Islet precursor cell (in vitro differentiated cells): ENCODE measurements around the gene BMAL1.

ENCODE experiments used
- DNase-seq: peaks from one replicate; pipeline ENCODE4 v3.0.0-alpha.2; 2018

Gene BMAL1

GRCh38 chr11:13262096-13262495 is 15.5 kb upstream of the BMAL1 start:
- no peak for DNase-seq

DNA sequence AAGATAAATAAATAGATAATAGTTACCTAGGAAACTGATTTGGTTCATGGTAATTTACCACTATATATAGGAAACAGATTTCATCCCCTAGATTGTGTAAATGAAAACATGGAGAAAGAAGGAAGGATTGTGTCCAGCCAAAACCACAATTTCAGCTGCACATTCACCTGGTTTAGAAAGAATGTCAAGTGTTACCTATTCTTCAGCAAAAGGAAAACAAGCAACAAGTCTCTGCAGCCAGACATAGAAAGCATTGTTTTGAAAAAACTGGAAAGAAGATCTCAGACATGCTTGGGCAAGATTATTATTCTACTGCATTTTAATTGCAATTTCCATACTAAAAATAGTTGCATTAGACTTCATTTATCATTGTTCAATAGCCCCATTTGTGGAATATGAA is 8.8 kb upstream of the BMAL1 start:
- DNase-seq = no peak

- no peak for DNase-seq
Observed at GRCh38 chr11:13269775-13270174, 7.8 kb upstream of the BMAL1 start.

DNA sequence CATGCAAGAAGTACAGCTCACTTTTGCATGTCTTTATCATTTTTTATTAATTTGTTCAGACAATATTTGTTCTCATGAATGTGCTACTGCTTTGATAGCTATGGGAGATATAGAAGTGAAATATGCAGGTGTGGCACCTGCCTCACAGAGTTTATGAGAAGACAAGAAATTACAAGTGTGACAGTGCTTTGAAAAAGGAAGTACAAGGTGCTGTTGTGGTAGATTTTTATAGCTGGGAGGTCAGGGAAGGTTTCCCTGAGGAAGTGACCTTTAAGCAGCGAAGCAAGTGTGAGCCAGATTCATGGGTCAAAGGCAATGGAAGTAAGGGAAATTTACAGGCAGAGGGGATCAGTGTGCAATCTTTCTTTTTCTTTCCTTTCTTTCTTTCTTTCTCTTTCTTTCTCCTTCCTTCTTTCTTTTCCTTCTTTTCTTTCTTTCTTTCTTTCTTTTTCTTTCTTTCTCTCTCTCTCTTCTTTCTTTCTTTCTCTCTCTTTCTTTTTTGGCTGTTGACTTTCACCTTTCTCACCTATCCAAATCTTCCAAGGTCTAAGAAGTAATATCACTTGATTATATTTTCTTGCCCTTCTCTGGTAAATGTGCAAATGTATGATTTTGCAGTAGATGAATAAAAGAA is 6.4 kb upstream of the BMAL1 start:
- no peak for DNase-seq

DNA sequence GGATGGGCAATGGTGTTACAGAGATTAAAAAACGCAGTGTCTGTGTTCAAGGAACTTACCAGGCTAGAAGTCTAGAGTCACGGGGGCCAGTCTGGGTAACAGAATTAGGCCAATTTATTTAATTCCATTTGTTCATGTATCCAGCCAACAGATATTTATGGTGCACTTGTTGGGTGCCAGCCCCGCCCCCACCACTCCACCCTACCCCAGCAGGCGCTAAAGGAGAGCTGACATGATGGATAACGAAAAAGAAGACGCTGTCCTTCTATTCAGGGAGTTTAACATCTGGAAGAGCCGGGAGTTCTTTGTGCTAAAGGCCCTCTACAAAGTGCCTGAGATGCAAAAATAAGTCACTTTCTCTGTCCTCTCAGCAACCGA is 1.1 kb upstream of the BMAL1 start:
- no peak for DNase-seq

DNA sequence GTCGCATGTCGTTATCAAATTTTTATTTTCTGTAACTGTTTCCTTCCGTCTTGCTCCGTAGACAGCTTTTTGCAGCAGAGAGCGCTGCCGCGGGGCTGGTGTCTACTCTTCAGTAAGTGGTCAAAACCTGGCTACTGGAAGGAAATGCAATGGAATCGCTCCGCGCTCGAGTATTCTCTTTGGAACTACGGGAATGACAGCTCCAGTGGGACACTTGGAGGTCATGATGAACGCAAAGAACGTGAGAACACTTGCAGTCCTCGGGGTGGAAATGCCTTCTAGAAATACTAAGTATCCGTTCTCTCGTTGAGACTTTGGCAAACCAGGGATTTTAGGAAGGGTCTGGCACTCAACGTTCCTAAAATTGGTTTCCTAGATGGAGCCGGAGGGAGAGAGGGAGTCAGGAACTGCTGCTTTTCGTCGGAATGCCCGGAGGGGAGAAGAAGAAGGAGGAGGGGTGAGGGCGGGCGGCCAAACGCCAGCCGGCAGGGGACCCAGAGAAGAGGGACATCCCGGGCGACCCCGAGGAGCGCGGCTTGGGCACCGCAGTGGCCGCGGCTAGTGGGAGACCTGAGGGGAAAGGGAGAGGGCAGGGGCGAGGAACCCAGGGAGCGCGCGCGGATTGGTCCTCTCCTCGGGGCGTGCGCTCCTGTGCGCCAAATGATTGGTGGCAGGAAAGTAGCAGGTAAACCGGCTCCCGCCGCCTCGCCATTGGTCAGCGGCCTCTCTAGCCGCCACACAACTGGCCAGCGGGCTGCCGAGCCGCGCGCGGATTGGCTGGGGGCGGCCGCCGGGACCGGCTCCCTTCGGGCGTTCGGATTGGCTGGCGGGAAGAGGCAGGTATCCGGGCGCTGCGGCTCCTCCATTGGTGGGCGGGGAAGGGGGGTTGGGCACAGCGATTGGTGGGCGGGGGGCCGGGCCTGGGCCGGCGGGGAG is 490 bp upstream of the BMAL1 start:
- peak; percentile 99 for DNase-seq

DNA sequence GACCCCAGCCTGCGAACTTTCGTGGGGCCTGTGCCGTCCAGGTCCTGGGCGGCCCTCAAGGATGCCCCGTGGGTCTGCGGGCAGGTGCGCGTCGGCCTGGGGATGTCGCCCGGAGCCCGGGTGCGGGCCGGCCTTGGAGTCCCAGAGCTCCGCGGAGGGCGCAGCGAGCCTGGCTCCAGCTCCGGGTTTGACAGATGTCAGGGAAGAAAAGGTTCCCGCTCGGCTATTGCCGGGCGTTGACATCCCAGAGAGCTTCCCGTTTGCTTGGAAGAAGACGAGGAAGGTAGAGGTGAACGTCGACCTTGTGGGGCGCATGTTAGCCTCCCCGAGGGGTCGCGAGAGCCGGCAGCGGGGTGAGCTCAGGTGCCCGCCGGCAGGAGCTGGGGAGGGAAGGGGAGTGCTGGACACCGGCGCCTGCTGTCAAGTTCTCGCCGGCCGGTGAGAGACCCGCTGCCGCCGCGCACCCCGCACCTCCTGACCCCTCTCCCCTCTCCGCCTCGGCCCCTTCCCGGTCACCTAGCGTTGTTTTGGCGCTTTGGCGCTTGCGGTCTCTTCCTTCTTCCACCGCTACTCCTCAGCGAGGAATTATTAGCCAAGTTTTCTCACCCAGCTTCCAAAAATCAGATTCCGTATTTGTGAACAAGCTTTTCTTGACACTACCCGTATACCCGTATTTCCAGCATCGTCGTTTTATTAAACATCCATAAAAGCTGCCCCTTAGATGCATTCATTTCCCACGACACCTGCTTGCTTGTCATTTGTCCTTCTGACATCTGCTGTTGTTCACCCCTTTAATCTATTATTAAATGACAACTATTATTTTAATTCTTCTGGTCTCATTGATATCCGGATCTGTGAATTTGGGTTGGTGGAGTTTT is 1.3 kb downstream of the BMAL1 start:
- DNase-seq = no peak

GRCh38 chr11:13279487-13279834 is 1.9 kb downstream of the BMAL1 start:
- DNase-seq = no peak

- DNase-seq = no peak
Observed at GRCh38 chr11:13280092-13280722, 2.6 kb downstream of the BMAL1 start.

GRCh38 chr11:13280777-13281176 is 3.2 kb downstream of the BMAL1 start:
- no peak for DNase-seq

DNA sequence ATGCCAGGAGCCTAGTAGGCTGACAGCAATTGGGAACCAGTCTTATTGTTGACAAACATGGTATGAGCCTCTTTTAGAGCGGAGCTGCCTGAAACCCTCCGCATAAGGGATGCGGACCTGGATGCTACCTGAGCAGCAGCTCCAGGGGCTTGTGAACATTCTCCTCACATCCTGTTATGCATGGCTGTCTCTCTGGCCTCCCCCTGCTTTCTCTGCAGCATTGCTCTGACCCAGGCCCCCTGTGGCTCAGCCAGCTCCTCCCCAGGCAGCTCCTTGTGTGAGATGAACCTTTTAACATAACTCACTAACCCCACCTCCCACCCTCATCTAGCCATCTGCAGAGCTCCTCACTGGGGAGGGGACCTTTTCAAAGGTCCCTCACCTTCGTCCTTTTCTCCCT is 6.0 kb downstream of the BMAL1 start:
- DNase-seq = no peak

- no peak for DNase-seq
Observed at GRCh38 chr11:13284776-13285588, 7.4 kb downstream of the BMAL1 start.

DNA sequence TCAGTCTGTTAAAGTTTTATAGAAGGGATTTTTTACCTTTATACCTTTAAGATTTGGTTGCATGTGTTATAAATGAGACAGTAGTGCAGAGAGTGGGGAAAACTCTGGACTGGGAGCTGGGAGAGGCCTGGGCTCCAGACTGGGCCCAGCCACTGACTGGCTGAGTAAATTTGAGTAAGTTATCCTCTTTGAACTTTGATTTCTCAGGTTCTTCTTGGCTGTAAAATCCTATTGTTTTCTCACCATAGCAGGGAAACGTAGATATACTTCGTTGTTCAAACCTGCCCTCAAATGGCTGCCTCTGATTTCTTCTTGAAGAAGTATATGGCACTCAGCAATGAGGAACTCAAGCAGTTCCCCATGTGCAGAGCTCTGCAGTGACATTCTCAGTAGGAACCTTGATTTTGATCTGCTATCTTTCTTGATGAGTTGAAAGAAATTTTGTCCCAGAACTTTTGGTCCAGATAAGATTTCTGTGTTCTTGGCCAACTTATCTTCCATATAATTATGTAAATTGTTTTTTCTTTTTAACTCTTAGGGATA is 8.8 kb downstream of the BMAL1 start:
- DNase-seq = no peak

DNA sequence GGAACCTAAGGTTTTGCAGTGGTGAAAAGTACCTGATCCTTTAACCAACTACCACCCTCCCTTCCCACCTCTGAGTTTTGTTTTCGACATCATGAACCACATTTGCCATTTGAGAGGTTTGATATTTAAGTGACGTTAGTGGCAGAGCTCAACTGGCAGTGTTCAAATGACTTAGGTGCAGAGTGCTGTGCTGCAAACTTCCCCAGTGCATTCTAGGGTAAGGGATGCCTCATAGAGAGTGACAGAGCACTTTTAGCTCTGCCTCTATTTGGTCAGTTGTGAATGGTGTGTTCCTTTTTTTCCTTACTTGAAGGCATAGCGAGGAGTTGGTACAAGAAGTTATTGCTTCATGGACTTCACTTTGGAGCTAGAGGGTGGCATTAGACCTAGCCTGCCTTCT is 9.4 kb downstream of the BMAL1 start:
- no peak for DNase-seq

GRCh38 chr11:13287681-13288080 is 10.1 kb downstream of the BMAL1 start:
- no peak for DNase-seq

GRCh38 chr11:13288375-13289029 is 10.9 kb downstream of the BMAL1 start:
- no peak for DNase-seq

- DNase-seq = peak; percentile 70
Observed at GRCh38 chr11:13289081-13289480, 11.5 kb downstream of the BMAL1 start.

DNA sequence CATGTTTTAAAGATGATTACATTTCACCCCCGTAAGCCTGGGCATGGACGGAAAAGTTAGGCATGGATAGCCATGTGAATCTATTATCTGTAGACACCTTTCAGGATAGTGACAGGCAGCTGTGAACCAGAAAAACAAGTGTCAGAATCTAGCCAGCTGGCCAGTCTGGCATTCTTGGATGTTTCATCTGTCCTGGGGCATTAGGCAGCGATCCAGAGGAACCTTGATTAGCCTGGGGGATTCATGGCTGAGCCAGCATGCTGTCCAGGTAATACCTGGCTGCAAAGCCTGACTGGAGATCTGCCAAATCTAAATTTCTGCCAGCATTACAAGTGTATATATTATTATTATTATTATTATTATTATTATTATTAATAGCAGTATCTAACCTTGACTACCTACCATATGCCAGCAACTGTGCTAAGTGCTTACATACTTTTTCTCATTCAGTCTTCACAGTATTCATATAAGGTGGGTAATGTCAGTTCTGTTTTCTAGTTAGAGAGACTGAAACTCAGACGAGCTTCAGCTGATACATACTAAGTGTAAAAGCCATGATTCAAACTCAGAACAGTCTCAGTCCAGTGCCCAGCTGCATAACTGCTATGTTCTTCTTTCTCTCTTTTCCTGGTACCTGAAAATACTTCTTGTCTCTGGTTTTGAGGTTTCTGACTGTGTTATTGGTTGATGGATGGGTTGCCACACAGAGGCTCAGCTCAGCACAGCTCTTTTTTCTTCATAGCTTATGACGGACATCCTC is 12.8 kb downstream of the BMAL1 start:
- no peak for DNase-seq

- DNase-seq = no peak
Observed at GRCh38 chr11:13291361-13291760, 13.8 kb downstream of the BMAL1 start.

DNA sequence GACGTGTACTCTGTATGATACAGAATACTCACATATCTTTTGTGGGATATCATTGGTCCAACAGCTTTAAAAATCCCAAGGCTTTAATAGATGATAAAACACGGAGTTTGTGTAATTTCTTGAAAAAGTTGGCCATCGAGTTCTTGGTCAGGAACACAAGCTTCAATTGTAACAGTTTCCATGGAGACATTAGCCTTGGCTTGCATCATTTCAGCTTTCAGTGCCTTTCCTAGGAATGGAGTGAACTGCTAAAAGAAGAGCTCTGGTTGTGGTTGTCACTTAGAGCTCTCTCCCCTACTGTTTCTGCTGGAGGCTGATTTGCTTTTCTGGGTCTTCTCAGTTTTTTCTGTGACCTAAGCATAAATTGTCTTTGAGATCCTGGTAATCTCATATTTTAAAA is 14.2 kb downstream of the BMAL1 start:
- peak; percentile 5 for DNase-seq

DNA sequence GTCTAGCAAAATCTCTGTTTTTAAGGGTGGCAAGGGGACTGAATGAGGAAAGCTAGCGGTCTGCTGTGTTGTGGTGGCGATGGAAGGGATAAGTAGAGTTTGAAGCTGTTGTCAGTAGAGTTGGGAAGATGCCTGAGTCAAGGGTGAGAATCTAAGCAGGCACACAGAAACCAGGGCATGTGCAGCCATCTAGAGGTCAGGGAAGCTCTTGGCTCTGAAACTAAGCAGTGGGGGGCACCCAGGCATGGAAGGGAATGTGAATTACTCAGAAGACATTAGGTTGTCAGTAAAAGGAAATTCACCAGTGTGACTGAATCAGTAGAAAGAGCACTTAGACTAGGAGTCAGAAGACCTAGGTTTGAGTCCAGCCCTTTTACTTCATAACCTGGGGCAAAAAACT is 15.4 kb downstream of the BMAL1 start:
- peak; percentile 30 for DNase-seq
